HepG2 (cell line): ENCODE results near the gene KIAA0319L. TPM values are rescaled to one million over a fixed set of nuclear protein-coding genes. Genes with fewer than 3 reads are reported as not detected.

ENCODE experiments used
- AHR ChIP-seq: IDR thresholded peaks from 2 replicates; pipeline ENCODE4 v1.6.1; 2018; ENCODE audit warnings: missing genetic modification reagents, missing compliant biosample characterization
- GABPB1 ChIP-seq: IDR thresholded peaks from 2 replicates; pipeline ENCODE4 v1.6.1; 2016; ENCODE audit warnings: mild to moderate bottlenecking, missing genetic modification reagents, moderate library complexity, missing compliant biosample characterization
- HOXA3 ChIP-seq: sonication (generic); formaldehyde crosslinking; IDR thresholded peaks from 2 replicates; pipeline ENCODE4 v1.5.0; 2020; ENCODE audit warnings: missing genetic modification reagents
- NR2C2 ChIP-seq: sonication (generic); formaldehyde crosslinking; IDR thresholded peaks from 2 replicates; pipeline ENCODE4 v1.4.0; 2020; ENCODE audit warnings: missing genetic modification reagents, mild to moderate bottlenecking, moderate library complexity, borderline replicate concordance
- RCOR2 ChIP-seq: IDR thresholded peaks from 2 replicates; pipeline ENCODE4 v1.6.1; 2016; ENCODE audit warnings: missing biosample characterization, missing genetic modification reagents
- SP1 ChIP-seq, 2 experiments: fragments of 450-650 bp in 1 of 2; sonication (generic) in 1 of 2; formaldehyde crosslinking in 1 of 2; IDR thresholded peaks; 2 replicates each; pipeline versions ENCODE4 v1.4.0 to v1.6.1; 2016 to 2020; ENCODE audit warnings: missing genetic modification reagents in 1 of 2
- ZBTB3 ChIP-seq: sonication (generic); formaldehyde crosslinking; IDR thresholded peaks from 2 replicates; pipeline ENCODE4 v1.4.0; 2020; ENCODE audit warnings: low read depth, mild to moderate bottlenecking, moderate library complexity, missing genetic modification reagents, borderline replicate concordance
- ZIK1 ChIP-seq: sonication (generic); formaldehyde crosslinking; IDR thresholded peaks from 2 replicates; pipeline ENCODE4 v1.5.0; 2020; ENCODE audit warnings: mild to moderate bottlenecking, low read depth, missing genetic modification reagents, borderline replicate concordance
- ZNF317 ChIP-seq: sonication (generic); formaldehyde crosslinking; IDR thresholded peaks from 2 replicates; pipeline ENCODE4 v1.5.0; 2020; ENCODE audit warnings: mild to moderate bottlenecking, missing genetic modification reagents
- ZNF431 ChIP-seq: sonication (generic); formaldehyde crosslinking; IDR thresholded peaks from 2 replicates; pipeline ENCODE4 v1.9.0; 2022; ENCODE audit warnings: missing genetic modification reagents, low read depth, mild to moderate bottlenecking, borderline replicate concordance
- ZNF772 ChIP-seq: sonication (generic); formaldehyde crosslinking; IDR thresholded peaks from 2 replicates; pipeline ENCODE4 v1.5.0; 2020; ENCODE audit warnings: mild to moderate bottlenecking, missing genetic modification reagents
- ZNF891 ChIP-seq: sonication (generic); formaldehyde crosslinking; IDR thresholded peaks from 2 replicates; pipeline ENCODE4 v1.5.0; 2020; ENCODE audit warnings: mild to moderate bottlenecking, missing genetic modification reagents
- polyA plus RNA-seq, 8 experiments: library from polyadenylated mRNA; depleted of rRNA in 3 of 8; stranded (reverse) in 7 of 8; unstranded in 1 of 8; fragments of >200 nt; fragmentation: Illumina TruSeq in 4 of 8; extraction: Trizol in 4 of 8; gene quantifications; 2 replicates each; pipeline versions ENCODE4 v1.2.1 to v1.2.3, GENCODE V29; 2011 to 2016; ENCODE audit warnings: low read depth in 4 of 8, missing spikeins in 1 of 8, mixed read lengths in 1 of 8; ENCODE audit not compliant: insufficient read depth in 1 of 8
- total RNA-seq, 5 experiments: library from RNA; depleted of rRNA; stranded (reverse); fragments of >200 nt; fragmentation: Illumina TruSeq; extraction: Trizol; gene quantifications; 2 replicates each; pipeline ENCODE4 v1.2.3, GENCODE V29; 2016; ENCODE audit warnings: low read depth in 1 of 5
- TF ChIP-seq, protein P1 (sequence below): sonication (generic); formaldehyde crosslinking; IDR thresholded peaks from 2 replicates; pipeline ENCODE4 v1.4.0; 2020; ENCODE audit warnings: mild to moderate bottlenecking, missing genetic modification reagents, borderline replicate concordance
- TF ChIP-seq, protein P2 (sequence below): IDR thresholded peaks from 2 replicates; pipeline ENCODE4 v1.6.1; 2016; ENCODE audit warnings: missing compliant biosample characterization, missing genetic modification reagents, borderline replicate concordance
- TF ChIP-seq, protein P3 (sequence below): sonication (generic); formaldehyde crosslinking; IDR thresholded peaks from 2 replicates; pipeline ENCODE4 v1.8.1; 2023; ENCODE audit warnings: missing genetic modification reagents, mild to moderate bottlenecking, borderline replicate concordance
- TF ChIP-seq, protein P4 (sequence below): IDR thresholded peaks from 2 replicates; pipeline ENCODE4 v1.6.1; 2012; ENCODE audit warnings: low read depth, low read length, improper control_type of control experiment
- TF ChIP-seq, protein P5 (sequence below): sonication (generic); formaldehyde crosslinking; IDR thresholded peaks from 2 replicates; pipeline ENCODE4 v1.4.0; 2020; ENCODE audit warnings: mild to moderate bottlenecking, missing genetic modification reagents
- TF ChIP-seq, protein P6 (sequence below): sonication (generic); formaldehyde crosslinking; IDR thresholded peaks from 2 replicates; pipeline ENCODE4 v1.4.0; 2020; ENCODE audit warnings: mild to moderate bottlenecking, missing genetic modification reagents
- TF ChIP-seq, protein P7 (sequence below): sonication (generic); formaldehyde crosslinking; IDR thresholded peaks from 2 replicates; pipeline ENCODE4 v1.5.1; 2020; ENCODE audit warnings: mild to moderate bottlenecking, missing genetic modification reagents

KIAA0319L gene
- total and polyA plus RNA-seq, 2 of the 13 experiments (the other 11 are each of a cell fraction or from before 2014, with no cell fraction given), result 33.4 to 82.6 TPM

DNA sequence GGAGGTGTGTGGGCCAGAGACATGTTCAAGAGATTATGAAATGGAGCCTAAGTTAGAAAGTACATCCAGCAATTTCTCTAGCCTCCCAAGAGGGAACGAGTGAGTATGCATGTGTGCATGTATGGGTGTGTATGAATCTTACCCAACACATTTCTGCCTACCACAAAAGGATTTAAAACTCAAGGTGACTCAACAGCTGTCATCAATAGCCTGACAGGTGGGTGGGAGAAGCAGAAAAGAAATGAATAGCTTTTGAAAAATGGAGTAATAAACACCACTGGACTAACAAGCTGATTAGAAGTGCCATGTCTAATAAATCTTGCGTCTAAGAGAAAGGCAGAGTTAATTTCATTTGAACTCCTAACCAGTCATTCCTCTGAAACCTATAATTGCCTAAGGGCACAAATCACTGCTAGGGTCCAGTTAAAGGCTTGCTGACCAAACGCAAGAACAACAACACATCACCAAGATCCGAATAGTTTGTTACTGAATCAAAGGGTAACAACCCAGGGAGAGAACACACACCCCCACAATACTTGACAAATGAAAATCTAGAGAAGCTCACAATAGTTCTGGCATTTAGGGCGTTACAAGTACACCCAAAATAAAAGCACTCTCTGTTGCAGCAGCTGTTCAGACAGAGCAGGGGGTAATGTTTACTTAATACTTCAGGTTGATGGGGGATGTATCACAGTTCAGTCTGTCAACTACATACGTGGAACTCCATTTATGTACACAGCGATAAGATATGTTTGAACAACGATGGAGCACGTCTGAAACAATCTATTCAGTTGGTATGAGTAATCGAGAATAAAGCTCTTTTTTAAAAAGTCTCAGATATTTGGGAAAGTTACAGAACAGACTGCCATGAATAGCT lies 1.4 kb downstream of the KIAA0319L start (continued):
- TF ChIP-seq, protein P1, sequence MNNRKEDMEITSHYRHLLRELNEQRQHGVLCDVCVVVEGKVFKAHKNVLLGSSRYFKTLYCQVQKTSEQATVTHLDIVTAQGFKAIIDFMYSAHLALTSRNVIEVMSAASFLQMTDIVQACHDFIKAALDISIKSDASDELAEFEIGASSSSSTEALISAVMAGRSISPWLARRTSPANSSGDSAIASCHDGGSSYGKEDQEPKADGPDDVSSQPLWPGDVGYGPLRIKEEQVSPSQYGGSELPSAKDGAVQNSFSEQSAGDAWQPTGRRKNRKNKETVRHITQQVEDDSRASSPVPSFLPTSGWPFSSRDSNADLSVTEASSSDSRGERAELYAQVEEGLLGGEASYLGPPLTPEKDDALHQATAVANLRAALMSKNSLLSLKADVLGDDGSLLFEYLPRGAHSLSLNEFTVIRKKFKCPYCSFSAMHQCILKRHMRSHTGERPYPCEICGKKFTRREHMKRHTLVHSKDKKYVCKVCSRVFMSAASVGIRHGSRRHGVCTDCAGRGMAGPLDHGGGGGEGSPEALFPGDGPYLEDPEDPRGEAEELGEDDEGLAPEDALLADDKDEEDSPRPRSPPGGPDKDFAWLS (CRISPR knock-in tag), result no peak
- TF ChIP-seq ZIK1 (CRISPR knock-in tag), result no peak
- TF ChIP-seq, protein P2, sequence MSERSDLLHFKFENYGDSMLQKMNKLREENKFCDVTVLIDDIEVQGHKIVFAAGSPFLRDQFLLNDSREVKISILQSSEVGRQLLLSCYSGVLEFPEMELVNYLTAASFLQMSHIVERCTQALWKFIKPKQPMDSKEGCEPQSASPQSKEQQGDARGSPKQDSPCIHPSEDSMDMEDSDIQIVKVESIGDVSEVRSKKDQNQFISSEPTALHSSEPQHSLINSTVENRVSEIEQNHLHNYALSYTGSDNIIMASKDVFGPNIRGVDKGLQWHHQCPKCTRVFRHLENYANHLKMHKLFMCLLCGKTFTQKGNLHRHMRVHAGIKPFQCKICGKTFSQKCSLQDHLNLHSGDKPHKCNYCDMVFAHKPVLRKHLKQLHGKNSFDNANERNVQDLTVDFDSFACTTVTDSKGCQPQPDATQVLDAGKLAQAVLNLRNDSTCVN (CRISPR knock-in tag), result no peak
- 0 out of 2 replicates have a peak, but pooled peaks have one; percentile 32 for TF ChIP-seq ZNF772 (CRISPR knock-in tag)
- TF ChIP-seq NR2C2 (CRISPR knock-in tag), result no peak
- TF ChIP-seq, protein P3, sequence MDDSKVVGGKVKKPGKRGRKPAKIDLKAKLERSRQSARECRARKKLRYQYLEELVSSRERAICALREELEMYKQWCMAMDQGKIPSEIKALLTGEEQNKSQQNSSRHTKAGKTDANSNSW (CRISPR knock-in tag), result no peak
- no peak for TF ChIP-seq AHR (CRISPR knock-in tag)
- no peak; the same call in 1 of the 2 replicates for TF ChIP-seq RCOR2 (CRISPR knock-in tag)
- TF ChIP-seq, protein P4, sequence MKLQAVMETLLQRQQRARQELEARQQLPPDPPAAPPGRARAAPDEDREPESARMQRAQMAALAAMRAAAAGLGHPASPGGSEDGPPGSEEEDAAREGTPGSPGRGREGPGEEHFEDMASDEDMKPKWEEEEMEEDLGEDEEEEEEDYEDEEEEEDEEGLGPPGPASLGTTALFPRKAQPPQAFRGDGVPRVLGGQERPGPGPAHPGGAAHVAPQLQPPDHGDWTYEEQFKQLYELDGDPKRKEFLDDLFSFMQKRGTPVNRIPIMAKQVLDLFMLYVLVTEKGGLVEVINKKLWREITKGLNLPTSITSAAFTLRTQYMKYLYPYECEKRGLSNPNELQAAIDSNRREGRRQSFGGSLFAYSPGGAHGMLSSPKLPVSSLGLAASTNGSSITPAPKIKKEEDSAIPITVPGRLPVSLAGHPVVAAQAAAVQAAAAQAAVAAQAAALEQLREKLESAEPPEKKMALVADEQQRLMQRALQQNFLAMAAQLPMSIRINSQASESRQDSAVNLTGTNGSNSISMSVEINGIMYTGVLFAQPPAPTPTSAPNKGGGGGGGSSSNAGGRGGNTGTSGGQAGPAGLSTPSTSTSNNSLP, result peak; percentile 88
- TF ChIP-seq ZNF317 (CRISPR knock-in tag), result no peak
- TF ChIP-seq, protein P5, sequence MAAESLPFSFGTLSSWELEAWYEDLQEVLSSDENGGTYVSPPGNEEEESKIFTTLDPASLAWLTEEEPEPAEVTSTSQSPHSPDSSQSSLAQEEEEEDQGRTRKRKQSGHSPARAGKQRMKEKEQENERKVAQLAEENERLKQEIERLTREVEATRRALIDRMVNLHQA (CRISPR knock-in tag), result no peak
- TF ChIP-seq GABPB1, result no peak
- no peak for TF ChIP-seq HOXA3 (CRISPR knock-in tag)
- TF ChIP-seq ZNF891, result no peak
- TF ChIP-seq ZBTB3 (CRISPR knock-in tag), result no peak
- no peak for TF ChIP-seq SP1 (IDR thresholded peaks at IDR 0.05)
- TF ChIP-seq SP1 (CRISPR knock-in tag; IDR thresholded peaks at IDR 0.05), result no peak
- TF ChIP-seq ZNF431 (CRISPR knock-in tag), result no peak
- TF ChIP-seq, protein P6, sequence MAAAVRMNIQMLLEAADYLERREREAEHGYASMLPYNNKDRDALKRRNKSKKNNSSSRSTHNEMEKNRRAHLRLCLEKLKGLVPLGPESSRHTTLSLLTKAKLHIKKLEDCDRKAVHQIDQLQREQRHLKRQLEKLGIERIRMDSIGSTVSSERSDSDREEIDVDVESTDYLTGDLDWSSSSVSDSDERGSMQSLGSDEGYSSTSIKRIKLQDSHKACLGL (CRISPR knock-in tag), result no peak
- TF ChIP-seq, protein P7, sequence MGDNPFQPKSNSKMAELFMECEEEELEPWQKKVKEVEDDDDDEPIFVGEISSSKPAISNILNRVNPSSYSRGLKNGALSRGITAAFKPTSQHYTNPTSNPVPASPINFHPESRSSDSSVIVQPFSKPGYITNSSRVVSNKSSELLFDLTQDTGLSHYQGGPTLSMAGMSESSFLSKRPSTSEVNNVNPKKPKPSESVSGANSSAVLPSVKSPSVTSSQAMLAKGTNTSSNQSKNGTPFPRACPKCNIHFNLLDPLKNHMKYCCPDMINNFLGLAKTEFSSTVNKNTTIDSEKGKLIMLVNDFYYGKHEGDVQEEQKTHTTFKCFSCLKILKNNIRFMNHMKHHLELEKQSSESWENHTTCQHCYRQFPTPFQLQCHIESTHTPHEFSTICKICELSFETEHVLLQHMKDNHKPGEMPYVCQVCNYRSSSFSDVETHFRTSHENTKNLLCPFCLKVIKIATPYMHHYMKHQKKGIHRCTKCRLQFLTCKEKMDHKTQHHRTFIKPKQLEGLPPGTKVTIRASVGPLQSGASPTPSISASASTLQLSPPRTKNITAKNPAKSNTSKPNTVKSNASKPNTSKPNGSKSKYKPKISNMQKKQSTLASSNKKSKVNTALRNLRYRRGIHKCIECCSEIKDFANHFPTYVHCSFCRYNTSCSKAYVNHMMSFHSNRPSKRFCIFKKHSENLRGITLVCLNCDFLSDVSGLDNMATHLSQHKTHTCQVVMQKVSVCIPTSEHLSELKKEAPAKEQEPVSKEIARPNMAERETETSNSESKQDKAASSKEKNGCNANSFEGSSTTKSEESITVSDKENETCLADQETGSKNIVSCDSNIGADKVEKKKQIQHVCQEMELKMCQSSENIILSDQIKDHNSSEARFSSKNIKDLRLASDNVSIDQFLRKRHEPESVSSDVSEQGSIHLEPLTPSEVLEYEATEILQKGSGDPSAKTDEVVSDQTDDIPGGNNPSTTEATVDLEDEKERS (CRISPR knock-in tag), result no peak
